Measurements from ENCODE around the gene LAMA3.

LAMA3 gene

GRCh38 chr18:23825496-23825895 is 136.2 kb downstream of the LAMA3 start:
- DNase-seq = no peak

- peak; percentile 43 for DNase-seq
These were observed 136.7 kb downstream of the LAMA3 start for GRCh38 chr18:23825978-23826405.

- DNase-seq = no peak
These were observed 137.8 kb downstream of the LAMA3 start for GRCh38 chr18:23826850-23827620.

- DNase-seq = no peak
These were observed 138.4 kb downstream of the LAMA3 start for GRCh38 chr18:23827681-23828080.

- DNase-seq = peak; percentile 76
These were observed 139.2 kb downstream of the LAMA3 start for GRCh38 chr18:23828426-23828825.

GRCh38 chr18:23832911-23833310 is 143.7 kb downstream of the LAMA3 start:
- peak; percentile 74 for DNase-seq

GRCh38 chr18:23833714-23834113 is 144.5 kb downstream of the LAMA3 start:
- no peak for DNase-seq

- no peak for DNase-seq
These were observed 145.8 kb downstream of the LAMA3 start for GRCh38 chr18:23835091-23835490.

GRCh38 chr18:23835506-23835905 is 146.3 kb downstream of the LAMA3 start:
- DNase-seq = peak; percentile 24

- DNase-seq = no peak
These were observed 148.3 kb downstream of the LAMA3 start for GRCh38 chr18:23837591-23837990.

- DNase-seq = no peak
These were observed 149.0 kb downstream of the LAMA3 start for GRCh38 chr18:23838233-23838632.

GRCh38 chr18:23838801-23839366 is 149.6 kb downstream of the LAMA3 start:
- no peak for DNase-seq

GRCh38 chr18:23842305-23842704 is 153.1 kb downstream of the LAMA3 start:
- no peak for DNase-seq

- no peak for DNase-seq
These were observed 155.9 kb downstream of the LAMA3 start for GRCh38 chr18:23844991-23845680.

GRCh38 chr18:23845988-23846630 is 156.9 kb downstream of the LAMA3 start:
- DNase-seq = no peak

- DNase-seq = no peak
These were observed 158.2 kb downstream of the LAMA3 start for GRCh38 chr18:23847321-23847986.

- DNase-seq = no peak
These were observed 159.9 kb downstream of the LAMA3 start for GRCh38 chr18:23849141-23849540.

GRCh38 chr18:23850215-23850614 is 161.0 kb downstream of the LAMA3 start:
- DNase-seq = no peak

GRCh38 chr18:23851470-23852002 is 162.3 kb downstream of the LAMA3 start:
- no peak for DNase-seq

- no peak for DNase-seq
These were observed 163.2 kb downstream of the LAMA3 start for GRCh38 chr18:23852236-23853045.

- DNase-seq = no peak
These were observed 164.4 kb downstream of the LAMA3 start for GRCh38 chr18:23853448-23854195.
